GM23248 (cell line): Measurements from ENCODE around the gene PPP4R3A.

Experiments
- EZH2 ChIP-seq: fragments of 200-600 bp; sonication (generic); IDR thresholded peaks from 2 replicates; pipeline ENCODE4 v1.6.1; 2018; ENCODE audit warnings: antibody characterized with exemption, mild to moderate bottlenecking; ENCODE audit not compliant: insufficient read depth, poor library complexity, severe bottlenecking
- EZH2phosphoT487 ChIP-seq: fragments of 200-600 bp; sonication (generic); IDR thresholded peaks from 2 replicates; pipeline ENCODE4 v1.6.1; 2018; ENCODE audit warnings: antibody characterized with exemption, moderate library complexity, mild to moderate bottlenecking, low read depth; ENCODE audit not compliant: insufficient read depth

- no peak for TF ChIP-seq EZH2
- TF ChIP-seq EZH2phosphoT487 = no peak
Measured at GRCh38 chr14:91515979-91516378, 5.9 kb upstream of the PPP4R3A start.
